PFSK-1 (cell line): ENCODE results near the gene DHRS7.

Experiments used
- FOXP2 ChIP-seq: optimal IDR thresholded peaks from 2 replicates; pipeline ENCODE3; 2011; ENCODE audit warnings: borderline replicate concordance, control low read depth, inconsistent platforms; ENCODE audit not compliant: insufficient read depth; ENCODE audit errors: extremely low read length, extremely low read depth
- POLR2AphosphoS5 ChIP-seq: IDR thresholded peaks from 2 replicates; pipeline ENCODE4 v1.6.1; 2012; ENCODE audit warnings: low read depth, mild to moderate bottlenecking, control low read depth, low read length, moderate library complexity
- SIN3A ChIP-seq: IDR thresholded peaks from 2 replicates; pipeline ENCODE4 v1.6.1; 2012; ENCODE audit warnings: mild to moderate bottlenecking, low read length, moderate library complexity, borderline replicate concordance; ENCODE audit not compliant: insufficient read depth
- TAF1 ChIP-seq: IDR thresholded peaks from 2 replicates; pipeline ENCODE4 v1.6.1; 2012; ENCODE audit warnings: low read length, control low read depth, borderline replicate concordance; ENCODE audit not compliant: insufficient read depth
- TF ChIP-seq, protein P1 (sequence below), 2 experiments: IDR thresholded peaks; 2 replicates each; pipeline versions ENCODE4 v1.6.1 to v1.8.0; 2011 to 2012; ENCODE audit warnings: low read depth in 2 of 2, low read length in 2 of 2, control low read depth in 1 of 2, inconsistent platforms in 1 of 2, mild to moderate bottlenecking in 1 of 2, moderate library complexity in 1 of 2; ENCODE audit not compliant: insufficient read depth in 1 of 2

Gene DHRS7

GRCh38 chr14:60211153-60211552 lies 46.0 kb upstream of the DHRS7 start:
- TF ChIP-seq FOXP2 (no peak), POLR2AphosphoS5 (no peak), SIN3A (no peak), TAF1 (no peak)
- TF ChIP-seq, protein P1, sequence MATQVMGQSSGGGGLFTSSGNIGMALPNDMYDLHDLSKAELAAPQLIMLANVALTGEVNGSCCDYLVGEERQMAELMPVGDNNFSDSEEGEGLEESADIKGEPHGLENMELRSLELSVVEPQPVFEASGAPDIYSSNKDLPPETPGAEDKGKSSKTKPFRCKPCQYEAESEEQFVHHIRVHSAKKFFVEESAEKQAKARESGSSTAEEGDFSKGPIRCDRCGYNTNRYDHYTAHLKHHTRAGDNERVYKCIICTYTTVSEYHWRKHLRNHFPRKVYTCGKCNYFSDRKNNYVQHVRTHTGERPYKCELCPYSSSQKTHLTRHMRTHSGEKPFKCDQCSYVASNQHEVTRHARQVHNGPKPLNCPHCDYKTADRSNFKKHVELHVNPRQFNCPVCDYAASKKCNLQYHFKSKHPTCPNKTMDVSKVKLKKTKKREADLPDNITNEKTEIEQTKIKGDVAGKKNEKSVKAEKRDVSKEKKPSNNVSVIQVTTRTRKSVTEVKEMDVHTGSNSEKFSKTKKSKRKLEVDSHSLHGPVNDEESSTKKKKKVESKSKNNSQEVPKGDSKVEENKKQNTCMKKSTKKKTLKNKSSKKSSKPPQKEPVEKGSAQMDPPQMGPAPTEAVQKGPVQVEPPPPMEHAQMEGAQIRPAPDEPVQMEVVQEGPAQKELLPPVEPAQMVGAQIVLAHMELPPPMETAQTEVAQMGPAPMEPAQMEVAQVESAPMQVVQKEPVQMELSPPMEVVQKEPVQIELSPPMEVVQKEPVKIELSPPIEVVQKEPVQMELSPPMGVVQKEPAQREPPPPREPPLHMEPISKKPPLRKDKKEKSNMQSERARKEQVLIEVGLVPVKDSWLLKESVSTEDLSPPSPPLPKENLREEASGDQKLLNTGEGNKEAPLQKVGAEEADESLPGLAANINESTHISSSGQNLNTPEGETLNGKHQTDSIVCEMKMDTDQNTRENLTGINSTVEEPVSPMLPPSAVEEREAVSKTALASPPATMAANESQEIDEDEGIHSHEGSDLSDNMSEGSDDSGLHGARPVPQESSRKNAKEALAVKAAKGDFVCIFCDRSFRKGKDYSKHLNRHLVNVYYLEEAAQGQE (IDR thresholded peaks at IDR 0.05; ENCODE audit: insufficient read depth in 1 of 2, low read depth in 2 of 2, low read length in 2 of 2), result no peak

DNA sequence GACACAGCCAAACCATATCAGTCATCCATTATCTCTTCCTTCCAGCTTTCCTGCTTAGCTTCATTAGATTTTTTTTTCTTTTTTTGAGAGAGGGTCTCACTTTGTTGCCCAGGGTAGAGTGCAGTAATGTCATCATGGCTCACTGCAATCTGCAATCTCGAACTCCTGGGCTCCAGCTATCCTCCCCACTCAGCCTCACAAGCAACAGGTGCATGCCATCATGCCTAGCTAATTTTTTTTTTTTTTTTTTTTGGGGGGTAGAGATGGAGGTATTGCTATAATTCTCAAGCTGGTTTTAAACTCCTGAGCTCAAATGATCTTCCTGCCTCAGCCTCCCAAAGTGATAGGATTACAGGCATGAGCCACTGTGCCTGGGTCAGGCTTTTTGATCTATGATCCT lies 45.5 kb upstream of the DHRS7 start:
- TF ChIP-seq, protein P1 (IDR thresholded peaks at IDR 0.05; ENCODE audit: insufficient read depth in 1 of 2, low read depth in 2 of 2, low read length in 2 of 2), result no peak
- TF ChIP-seq SIN3A, result no peak
- TF ChIP-seq TAF1, result no peak
- no peak for TF ChIP-seq FOXP2
- no peak for TF ChIP-seq POLR2AphosphoS5

DNA sequence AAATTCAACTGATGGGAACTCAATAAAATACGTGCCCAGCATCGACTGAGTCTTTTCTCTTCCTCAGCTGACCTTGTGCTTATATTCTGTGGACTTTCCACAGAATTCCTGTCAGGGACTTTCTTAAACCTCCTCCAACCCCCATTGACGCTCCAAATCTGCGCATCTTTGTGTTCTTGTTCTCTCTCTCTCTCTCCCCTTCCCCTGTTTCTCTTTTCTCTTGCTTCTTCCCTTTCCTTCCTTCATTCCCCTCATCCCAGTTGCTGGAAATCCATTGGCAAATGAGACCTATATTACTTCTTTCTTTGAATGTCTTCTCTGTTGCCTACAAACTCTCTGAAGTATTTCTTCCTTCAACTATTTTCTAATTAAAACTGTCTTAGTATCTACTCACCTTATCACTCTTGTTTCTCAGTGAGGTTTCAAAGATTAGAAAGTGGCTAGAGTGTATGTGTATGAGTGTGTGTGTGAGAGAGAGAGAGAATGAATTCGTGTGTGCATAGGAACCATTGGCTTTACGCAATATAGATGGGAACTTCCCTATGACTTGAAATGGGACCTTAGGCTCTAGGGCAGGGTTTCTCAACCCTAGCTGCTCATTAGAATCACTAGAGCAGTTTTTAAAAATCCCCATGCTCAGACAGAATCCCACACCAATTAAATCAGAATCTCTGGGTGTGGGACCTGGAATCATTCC lies 41.8 kb upstream of the DHRS7 start:
- TF ChIP-seq SIN3A (no peak), FOXP2 (no peak), POLR2AphosphoS5 (no peak), TAF1 (no peak)
- TF ChIP-seq, protein P1 (IDR thresholded peaks at IDR 0.05; ENCODE audit: insufficient read depth in 1 of 2, low read depth in 2 of 2, low read length in 2 of 2), result no peak

GRCh38 chr14:60206249-60206670 lies 41.1 kb upstream of the DHRS7 start:
- TF ChIP-seq SIN3A (no peak), TAF1 (no peak), POLR2AphosphoS5 (no peak), FOXP2 (no peak)
- TF ChIP-seq, protein P1 (IDR thresholded peaks at IDR 0.05; ENCODE audit: insufficient read depth in 1 of 2, low read depth in 2 of 2, low read length in 2 of 2), result no peak
